ENCODE measurements around the gene SRBD1. TPM values are rescaled to one million over a fixed set of nuclear protein-coding genes. Genes with fewer than 3 reads are reported as not detected.

SRBD1 gene
- polyA plus RNA-seq, 2 of the 4 experiments (the other 2 are of a cell fraction), result 11.0 to 13.7 TPM

DNA sequence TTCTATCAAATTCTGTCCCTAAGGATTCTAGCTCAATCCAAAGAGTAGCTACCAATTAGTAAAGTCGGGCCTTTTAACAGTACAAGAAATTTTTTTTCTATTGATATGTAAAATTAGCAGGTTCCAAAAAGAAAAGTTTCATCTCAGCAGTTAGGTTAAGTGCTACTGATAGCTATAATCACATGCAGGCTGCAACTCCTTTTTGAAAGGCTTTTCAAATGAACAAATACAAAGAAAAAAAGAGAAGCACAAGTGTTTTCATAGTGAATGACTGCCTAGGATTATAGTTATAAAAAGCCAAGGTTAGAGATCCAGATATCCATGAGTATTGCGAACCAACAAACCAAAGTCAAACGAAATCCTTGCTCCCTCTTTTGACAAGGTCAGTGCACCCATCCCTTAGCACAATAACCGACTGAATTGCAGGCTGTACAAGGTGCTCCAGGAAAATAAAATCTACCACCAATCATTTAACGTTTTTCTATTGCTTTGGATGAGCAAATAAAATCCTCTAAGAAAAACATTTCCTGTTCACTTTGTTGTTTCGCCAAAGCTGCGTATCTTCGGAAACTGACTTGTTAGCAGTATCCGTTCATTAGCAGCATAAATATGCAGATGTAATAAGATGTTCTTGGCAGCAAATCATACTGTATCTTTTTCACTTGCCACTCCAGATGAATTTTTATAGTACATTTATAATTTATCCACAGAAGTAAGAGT lies 100.2 kb downstream of the SRBD1 start (continued):
- no peak for TF ChIP-seq EHMT2 (IDR thresholded peaks at IDR 0.05; ENCODE audit: low read depth)

DNA sequence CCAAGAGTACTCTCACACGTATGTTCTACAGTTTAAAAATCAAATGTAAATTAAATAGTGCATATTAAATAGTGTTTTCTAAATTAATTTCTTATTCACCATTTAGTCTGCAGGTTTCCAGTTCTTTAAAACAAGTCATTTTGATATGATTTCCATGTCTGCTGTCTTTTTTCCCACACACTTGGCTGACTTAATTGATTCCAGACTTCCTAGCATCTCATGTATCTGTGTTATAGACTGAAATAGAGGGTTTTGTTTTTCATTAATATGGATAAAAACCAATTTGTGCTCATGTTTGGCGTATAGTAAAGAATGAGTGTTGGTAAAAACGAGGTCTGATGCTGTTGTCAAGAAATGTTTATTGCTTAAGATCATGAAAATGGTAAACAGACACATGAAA lies 104.3 kb downstream of the SRBD1 start:
- ATAC-seq (no peak), DNase-seq (ENCODE audit: low read depth in 1 of 2, low spot score in 1 of 2) (no peak), FAIRE-seq (no peak)
- POLR2A ChIA-PET, result no interaction called here
- no peaks in the 10 kb centered on the region for H3K4me1 ChIP-seq
- no peak for TF ChIP-seq CBX8 (IDR thresholded peaks at IDR 0.05)
- TF ChIP-seq KDM5A (IDR thresholded peaks at IDR 0.05), result no peak
- no peak for TF ChIP-seq ZNF302 (CRISPR knock-in tag; IDR thresholded peaks at IDR 0.05)
- TF ChIP-seq RFX5 (IDR thresholded peaks at IDR 0.05), result no peak
- no peak for TF ChIP-seq CEBPB (IDR thresholded peaks at IDR 0.05)
- no peak for TF ChIP-seq HOXB13 (CRISPR knock-in tag; IDR thresholded peaks at IDR 0.05; ENCODE audit: low read depth)
- TF ChIP-seq NPAS2 (CRISPR knock-in tag; IDR thresholded peaks at IDR 0.05; ENCODE audit: borderline replicate concordance), result no peak
- TF ChIP-seq POLR2AphosphoS2 (conservative IDR thresholded peaks at IDR 0.05; ENCODE audit: low read length), result no peak
- no peak for TF ChIP-seq NFE2L2 (conservative IDR thresholded peaks at IDR 0.05; ENCODE audit: low read length)
- TF ChIP-seq HDAC2 (IDR thresholded peaks at IDR 0.05), result no peak
- no peak for TF ChIP-seq ZSCAN20 (CRISPR knock-in tag; IDR thresholded peaks at IDR 0.05)
- TF ChIP-seq RAD21 (conservative IDR thresholded peaks at IDR 0.05 in 1 of 2, IDR thresholded peaks at IDR 0.05 in 1 of 2), result no peak
- 90% methylated on average over 3 of the region's 3 CpGs for WGBS (ENCODE audit: missing lambda C conversion rate)
- H3K4me3 ChIP-seq, result no peak overlapping the region
- no peak overlapping the region for H3K4me2 ChIP-seq
- H3K9me3 ChIP-seq, result no peaks in the 10 kb centered on the region
- no peak overlapping the region for H3K27ac ChIP-seq
- CTCF ChIA-PET, result interaction anchor here (0.9 to 17.0 kb wide), 4 partner anchors 12 to 524 kb away, joined by 3 to 305 read pairs (median 13); no protein-coding TSS in a partner anchor

DNA sequence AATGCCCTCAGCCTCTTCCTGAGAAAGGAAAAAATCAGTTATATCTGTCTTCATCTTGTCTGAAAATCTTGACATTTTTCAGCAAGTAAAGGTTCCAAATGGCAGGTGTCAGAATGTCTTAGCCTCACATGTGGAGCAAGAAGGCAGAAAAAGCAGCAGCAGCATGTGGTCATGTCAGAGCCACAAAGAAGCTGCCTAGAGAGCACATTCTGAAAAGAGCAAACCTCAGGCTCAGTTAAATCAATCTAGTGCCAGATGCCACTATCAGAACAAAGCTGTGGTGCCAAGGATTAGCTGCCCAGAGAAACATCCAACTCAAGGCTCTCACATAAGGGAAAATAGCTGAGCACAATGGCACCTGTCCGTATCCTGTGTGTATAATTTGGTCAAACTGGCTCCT lies 105.9 kb downstream of the SRBD1 start:
- 80% methylated on average over 1 of the region's 1 CpG for WGBS (ENCODE audit: missing lambda C conversion rate)
- no peak overlapping the region for H3K27ac ChIP-seq
- TF ChIP-seq ESRRA (IDR thresholded peaks at IDR 0.05; ENCODE audit: borderline replicate concordance, low read length) (no peak), POLR2AphosphoS2 (conservative IDR thresholded peaks at IDR 0.05; ENCODE audit: low read length) (no peak), HDAC2 (IDR thresholded peaks at IDR 0.05) (no peak), FOSB (CRISPR knock-in tag; IDR thresholded peaks at IDR 0.05) (no peak), TP53 (CRISPR knock-in tag; IDR thresholded peaks at IDR 0.05) (no peak), MAFK (IDR thresholded peaks at IDR 0.05; ENCODE audit: partially characterized antibody) (no peak), HOXB13 (CRISPR knock-in tag; IDR thresholded peaks at IDR 0.05; ENCODE audit: low read depth) (no peak), ZC3H11A (IDR thresholded peaks at IDR 0.05) (no peak), HOXB5 (CRISPR knock-in tag; IDR thresholded peaks at IDR 0.05) (no peak), NPAS2 (CRISPR knock-in tag; IDR thresholded peaks at IDR 0.05; ENCODE audit: borderline replicate concordance) (no peak), NFE2L2 (conservative IDR thresholded peaks at IDR 0.05; ENCODE audit: low read length) (no peak), CEBPB (IDR thresholded peaks at IDR 0.05) (no peak), RNF2 (IDR thresholded peaks at IDR 0.05; ENCODE audit: borderline replicate concordance, low read depth) (no peak)
- TF ChIP-seq, protein P1, sequence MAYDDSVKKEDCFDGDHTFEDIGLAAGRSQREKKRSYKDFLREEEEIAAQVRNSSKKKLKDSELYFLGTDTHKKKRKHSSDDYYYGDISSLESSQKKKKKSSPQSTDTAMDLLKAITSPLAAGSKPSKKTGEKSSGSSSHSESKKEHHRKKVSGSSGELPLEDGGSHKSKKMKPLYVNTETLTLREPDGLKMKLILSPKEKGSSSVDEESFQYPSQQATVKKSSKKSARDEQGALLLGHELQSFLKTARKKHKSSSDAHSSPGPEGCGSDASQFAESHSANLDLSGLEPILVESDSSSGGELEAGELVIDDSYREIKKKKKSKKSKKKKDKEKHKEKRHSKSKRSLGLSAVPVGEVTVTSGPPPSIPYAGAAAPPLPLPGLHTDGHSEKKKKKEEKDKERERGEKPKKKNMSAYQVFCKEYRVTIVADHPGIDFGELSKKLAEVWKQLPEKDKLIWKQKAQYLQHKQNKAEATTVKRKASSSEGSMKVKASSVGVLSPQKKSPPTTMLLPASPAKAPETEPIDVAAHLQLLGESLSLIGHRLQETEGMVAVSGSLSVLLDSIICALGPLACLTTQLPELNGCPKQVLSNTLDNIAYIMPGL (CRISPR knock-in tag; IDR thresholded peaks at IDR 0.05; ENCODE audit: borderline replicate concordance), result no peak
- TF ChIP-seq, protein P2, sequence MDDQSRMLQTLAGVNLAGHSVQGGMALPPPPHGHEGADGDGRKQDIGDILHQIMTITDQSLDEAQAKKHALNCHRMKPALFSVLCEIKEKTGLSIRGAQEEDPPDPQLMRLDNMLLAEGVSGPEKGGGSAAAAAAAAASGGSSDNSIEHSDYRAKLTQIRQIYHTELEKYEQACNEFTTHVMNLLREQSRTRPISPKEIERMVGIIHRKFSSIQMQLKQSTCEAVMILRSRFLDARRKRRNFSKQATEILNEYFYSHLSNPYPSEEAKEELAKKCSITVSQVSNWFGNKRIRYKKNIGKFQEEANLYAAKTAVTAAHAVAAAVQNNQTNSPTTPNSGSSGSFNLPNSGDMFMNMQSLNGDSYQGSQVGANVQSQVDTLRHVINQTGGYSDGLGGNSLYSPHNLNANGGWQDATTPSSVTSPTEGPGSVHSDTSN (IDR thresholded peaks at IDR 0.05), result no peak

More for the DNA sequence above, 105.9 kb downstream of the SRBD1 start:
- ATAC-seq (no peak), FAIRE-seq (peak; percentile 70), DNase-seq (ENCODE audit: low read depth in 1 of 2, low spot score in 1 of 2) (no peak)
- Histone ChIP-seq H3K9me3 (peaks cover 9% of the 10 kb centered on the region; the same call in 2 of the 3 replicates), H3K4me2 (no peak overlapping the region), H3K4me1 (no peaks in the 10 kb centered on the region), H3K4me3 (no peak overlapping the region)
- ChIA-PET CTCF (interaction anchor here (0.7 to 17.0 kb wide), 6 partner anchors 10 to 522 kb away, joined by 3 to 305 read pairs (median 4); no protein-coding TSS in a partner anchor), POLR2A (interaction anchor here (0.6 kb wide), 1 partner anchor 335 kb away, joined by 3 read pairs; no protein-coding TSS in a partner anchor)
